Heart right ventricle (tissue), 16 donors: Measurements from ENCODE around the gene TMEM222. TPM values are rescaled to one million over a fixed set of nuclear protein-coding genes. Genes with fewer than 3 reads are reported as not detected.
"Not testable (repeated sequence)": the region's sequence is repeated elsewhere in the genome, so short reads cannot be mapped to it uniquely, and the experiment has no call there.

ENCODE experiments used
- ATAC-seq, 8 donors: fragments of 200-7000 bp; cut with Tn5 transposase; one replicate each; pipeline ENCODE4 v1.9.1; 2020; ENCODE audit warnings: mild to moderate bottlenecking in 8 of 8, moderate library complexity in 8 of 8, moderate number of reproducible peaks in 1 of 8
- DNase-seq, 2 donors: peaks; one replicate each; pipeline ENCODE4 v3.0.0-alpha.2; 2020
- H3K27ac ChIP-seq, 10 donors: fragments of 200-600 bp; sonication (generic) in 2 of 10; one replicate each; pipeline versions ENCODE4 v1.5.0 to v1.8.0; 2020 to 2022; ENCODE audit warnings: mild to moderate bottlenecking in 3 of 10
- H3K27me3 ChIP-seq, 7 donors: fragments of 200-600 bp; one replicate each; pipeline ENCODE4 v1.8.0; 2021 to 2022; ENCODE audit warnings: mild to moderate bottlenecking in 2 of 7
- H3K36me3 ChIP-seq, 9 donors: fragments of 200-600 bp; sonication (generic) in 1 of 9; one replicate each; pipeline versions ENCODE4 v1.5.0 to v1.8.0; 2020 to 2022; ENCODE audit warnings: mild to moderate bottlenecking in 2 of 9
- H3K4me1 ChIP-seq, 9 donors: fragments of 200-600 bp; sonication (generic) in 1 of 9; one replicate each; pipeline versions ENCODE4 v1.5.0 to v1.8.0; 2020 to 2022; ENCODE audit warnings: mild to moderate bottlenecking in 4 of 9
- H3K4me3 ChIP-seq, 10 donors: fragments of 200-600 bp; sonication (generic) in 2 of 10; one replicate each; pipeline versions ENCODE4 v1.5.0 to v1.8.0; 2020 to 2022; ENCODE audit warnings: mild to moderate bottlenecking in 7 of 10, moderate library complexity in 2 of 10
- H3K9me3 ChIP-seq, 11 donors: fragments of 200-600 bp in 10 of 11; sonication (generic) in 2 of 11; one replicate each; pipeline versions ENCODE4 v1.5.0 to v1.8.0; 2013 to 2022; ENCODE audit warnings: mild to moderate bottlenecking in 2 of 11, control low read depth in 1 of 11, moderate library complexity in 1 of 11
- WGBS, 2 donors: extraction: QIAGEN DNeasy Blood & Tissue Kit; methylation state at CpG; one replicate each; pipeline ENCODE4 v1.1.7; 2013; ENCODE audit warnings: inconsistent platforms in 1 of 2; 5-methylcytosine and 5-hydroxymethylcytosine counted together
- intact Hi-C, 10 donors: fragments of 100-400 bp; cut with DNase I; formaldehyde crosslinking; loops; one replicate each; pipeline versions ENCODE4 v1.11.1 to v1.14.2; 2022
- polyA plus RNA-seq, 2 donors: library from polyadenylated mRNA; stranded (reverse); fragments of 200-250 nt; gene quantifications; one replicate each; pipeline ENCODE4 v1.2.3, GENCODE V29; 2013
- total RNA-seq, 10 donors: library from RNA; stranded (reverse); fragmentation: NEBNext Ultra II Directional in 3 of 10; extraction: Animal tissue kit (Norgen Biotek cat#: 25700) in 3 of 10; gene quantifications; one replicate each; pipeline versions ENCODE4 v1.2.1 to v1.2.4, GENCODE V29; 2021 to 2023
- TF ChIP-seq, protein P1 (sequence below), 9 donors: fragments of 200-600 bp; sonication (generic) in 2 of 9; IDR thresholded peaks; one replicate each; pipeline versions ENCODE4 v1.5.0 to v1.8.0; 2021 to 2022; ENCODE audit warnings: antibody characterized with exemption in 9 of 9, mild to moderate bottlenecking in 5 of 9, moderate library complexity in 1 of 9
- donor health status: Arrhythmogenic right ventricular cardiomyopathy.
- donor health status: ischemic (EF 13 %, LVEDD 7.1; RV severe dilation, severe dysfunction).
- donor health status: healthy with polysubstance abuse.
- donor health status: DM: no; HTN: yes; CAD: no.
- donor health status: DM: no; HTN: no; CAD: no.
- donor health status: ischemic (EF 25% LVEDD 6.9; RV normal size, moderate dysfunction).
- donor health status: ischemic (EF 25% LVEDD 5.7; RV mildly dilated, moderate dysfunction).
- donor health status: healthy.
- donor health status: DM: yes; HTN: yes; CAD: no.
- donor health status: Ischemic cardiomyopathy.
- donor health status: ischemic (EF 35%, LVEDD 5.7; RV mildly dilated, moderate dysfunction).
- donor health status: nonischemic (EF 11% LVEDD 7.7; RV severe dilation, severe dysfunction).
- donor health status: DM: yes; HTN: yes; CAD: no.
- donor health status: PGD.
- donor health status: ischemic (EF 29% LVEDD 5.4; RV normal size, mild dysfunction).
- donor health status: nonischemic (EF 23%, LVEDD 6.1; RV moderate dilation, normal function).

TMEM222 gene
- total and polyA plus RNA-seq, 12 donors = 24.1 to 47.2 (median 26.9) TPM

DNA sequence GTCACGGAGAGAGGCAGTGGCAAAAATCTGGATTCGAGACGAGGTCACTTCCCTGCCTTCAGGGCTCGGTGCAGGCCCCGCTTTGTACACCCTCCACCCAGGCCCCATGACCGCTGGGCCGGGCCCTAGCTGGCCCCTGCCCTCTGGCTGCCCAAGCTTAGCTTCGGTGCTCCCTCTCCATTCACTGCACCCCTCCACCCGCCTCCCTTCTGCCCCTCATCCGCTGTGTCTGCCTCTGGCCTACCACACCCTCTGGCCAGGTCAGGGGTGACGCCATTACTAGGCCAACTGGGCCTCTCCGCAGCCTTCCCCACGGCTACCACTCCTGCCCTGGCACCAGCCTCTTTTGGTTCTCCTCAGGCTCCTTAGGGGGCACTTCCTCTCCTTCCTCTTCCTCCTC lies 61.7 kb downstream of the TMEM222 start:
- 90 to 93% methylated on average over 13 of the region's 13 CpGs for WGBS, 2 donors
- Histone ChIP-seq H3K4me1 (peaks cover 0 to 18% (median 4%) of the 10 kb centered on the region in 9 donors), H3K36me3 (no peaks in the 10 kb centered on the region), H3K4me3 (no peak overlapping the region), H3K27me3 (peaks cover 0 to 9% (median 0%) of the 10 kb centered on the region in 7 donors), H3K9me3 (no peaks in the 10 kb centered on the region), H3K27ac (no peak overlapping the region)
- TF ChIP-seq, protein P1, sequence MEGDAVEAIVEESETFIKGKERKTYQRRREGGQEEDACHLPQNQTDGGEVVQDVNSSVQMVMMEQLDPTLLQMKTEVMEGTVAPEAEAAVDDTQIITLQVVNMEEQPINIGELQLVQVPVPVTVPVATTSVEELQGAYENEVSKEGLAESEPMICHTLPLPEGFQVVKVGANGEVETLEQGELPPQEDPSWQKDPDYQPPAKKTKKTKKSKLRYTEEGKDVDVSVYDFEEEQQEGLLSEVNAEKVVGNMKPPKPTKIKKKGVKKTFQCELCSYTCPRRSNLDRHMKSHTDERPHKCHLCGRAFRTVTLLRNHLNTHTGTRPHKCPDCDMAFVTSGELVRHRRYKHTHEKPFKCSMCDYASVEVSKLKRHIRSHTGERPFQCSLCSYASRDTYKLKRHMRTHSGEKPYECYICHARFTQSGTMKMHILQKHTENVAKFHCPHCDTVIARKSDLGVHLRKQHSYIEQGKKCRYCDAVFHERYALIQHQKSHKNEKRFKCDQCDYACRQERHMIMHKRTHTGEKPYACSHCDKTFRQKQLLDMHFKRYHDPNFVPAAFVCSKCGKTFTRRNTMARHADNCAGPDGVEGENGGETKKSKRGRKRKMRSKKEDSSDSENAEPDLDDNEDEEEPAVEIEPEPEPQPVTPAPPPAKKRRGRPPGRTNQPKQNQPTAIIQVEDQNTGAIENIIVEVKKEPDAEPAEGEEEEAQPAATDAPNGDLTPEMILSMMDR (IDR thresholded peaks at IDR 0.05) = no peak
- intact Hi-C loops = loop anchor here in 3 of 10 donors (5.0 to 10.0 kb wide), 3 partner anchors 81 to 279 kb away; no protein-coding TSS in a partner anchor
- ATAC-seq (no peak), DNase-seq (no peak)

DNA sequence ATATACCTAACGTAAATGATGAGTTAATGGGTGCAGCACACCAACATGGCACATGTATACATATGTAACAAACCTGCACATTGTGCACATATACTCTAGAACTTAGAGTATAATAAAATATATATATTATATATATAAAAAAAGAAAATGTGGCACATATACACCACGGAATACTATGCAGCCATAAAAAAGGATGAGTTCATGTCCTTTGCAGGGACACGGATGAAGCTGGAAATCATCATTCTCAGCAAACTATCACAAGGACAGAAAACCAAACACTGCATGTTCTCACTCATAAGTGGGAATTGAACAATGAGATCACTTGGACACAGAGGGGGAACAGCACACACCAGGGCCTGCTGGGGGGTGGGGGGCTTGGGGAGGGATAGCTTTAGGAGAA lies 62.8 kb downstream of the TMEM222 start:
- intact Hi-C loops = loop anchor here in 4 of 10 donors (5.0 to 10.0 kb wide), 3 partner anchors 82 to 280 kb away; no protein-coding TSS in a partner anchor
- 91 to 95% methylated on average over 3 of the region's 3 CpGs for WGBS, 2 donors
- not testable (repeated sequence) for H3K27ac ChIP-seq, H3K36me3 ChIP-seq, DNase-seq, ATAC-seq, H3K27me3 ChIP-seq, H3K4me3 ChIP-seq, H3K9me3 ChIP-seq
- peaks cover 0 to 17% (median 5%) of the 10 kb centered on the region in 9 donors for H3K4me1 ChIP-seq

Other genes with a start within 250 kb of the TMEM222 start
- gene SLC9A1, start 167.0 kb upstream of the TMEM222 start, total RNA-seq = 10 to 100 TPM in 9 of 10 donors, 1 to 10 TPM in 1; 9.4 to 34.4 (median 22.1) TPM
- 10 to 100 TPM; 11.3 TPM for gene SLC9A1, start 167.0 kb upstream of the TMEM222 start, polyA plus RNA-seq
- 10 to 100 TPM; 56.1 to 74.3 (median 63.9) TPM for gene WDTC1, start 87.5 kb upstream of the TMEM222 start, total RNA-seq
- 10 to 100 TPM; 14.4 to 26.4 TPM for gene WDTC1, start 87.5 kb upstream of the TMEM222 start, polyA plus RNA-seq
- gene SYTL1, start 19.9 kb downstream of the TMEM222 start, total RNA-seq = 1 to 10 TPM in 2 of 10 donors, under 1 TPM in 8; 0.30 to 4.3 (median 0.68) TPM
- gene SYTL1, start 19.9 kb downstream of the TMEM222 start, polyA plus RNA-seq = 1 to 10 TPM in 1 of 2 donors, under 1 TPM in 1; 0.46 to 2.5 TPM
- gene MAP3K6, start 44.8 kb downstream of the TMEM222 start, total RNA-seq = 10 to 100 TPM; 18.6 to 71.1 (median 27.1) TPM
- 100 to 1,000 TPM in 1 of 2 donors, 10 to 100 TPM in 1; 58.5 to 179 TPM for gene MAP3K6, start 44.8 kb downstream of the TMEM222 start, polyA plus RNA-seq
- 100 to 1,000 TPM in 1 of 10 donors, 10 to 100 TPM in 3, 1 to 10 TPM in 6; 1.6 to 161 (median 4.2) TPM for gene FCN3, start 52.7 kb downstream of the TMEM222 start, total RNA-seq
- 100 to 1,000 TPM; 124 to 210 TPM for gene FCN3, start 52.7 kb downstream of the TMEM222 start, polyA plus RNA-seq
- gene CD164L2, start 61.2 kb downstream of the TMEM222 start, total RNA-seq = not detected
- not detected for gene CD164L2, start 61.2 kb downstream of the TMEM222 start, polyA plus RNA-seq
- gene GPR3, start 70.5 kb downstream of the TMEM222 start, total RNA-seq = 1 to 10 TPM in 2 of 10 donors, under 1 TPM in 7, not detected in 1; 0.27 to 2.0 (median 0.42) TPM
- 1 to 10 TPM in 1 of 2 donors, under 1 TPM in 1; 0.29 to 3.4 TPM for gene GPR3, start 70.5 kb downstream of the TMEM222 start, polyA plus RNA-seq
- 10 to 100 TPM; 41.2 to 75.4 (median 52.0) TPM for gene WASF2, start 168.0 kb downstream of the TMEM222 start, total RNA-seq
- gene WASF2, start 168.0 kb downstream of the TMEM222 start, polyA plus RNA-seq = 10 to 100 TPM; 19.6 to 24.8 TPM